SU-DHL-6 (cell line): ENCODE data around the gene MTHFSD.

Experiments used
- H2AFZ ChIP-seq: fragments of 200-600 bp; sonication (generic); 2 replicates; pipeline ENCODE4 v1.6.1; 2014; ENCODE audit warnings: low read depth, mild to moderate bottlenecking, moderate library complexity, mixed read lengths, antibody characterized with exemption, low read length; ENCODE audit not compliant: severe bottlenecking
- H3F3A ChIP-seq: fragments of 200-600 bp; shearing (Covaris generic); 2 replicates; pipeline ENCODE4 v1.6.0; 2016; ENCODE audit warnings: antibody characterized with exemption, mild to moderate bottlenecking; ENCODE audit not compliant: insufficient read depth
- H3K27ac ChIP-seq: fragments of 200-600 bp; sonication (generic); 2 replicates; pipeline ENCODE4 v1.5.1; 2016; ENCODE audit warnings: low read depth, mild to moderate bottlenecking, low read length, moderate library complexity, mixed read lengths
- H3K27me3 ChIP-seq: fragments of 200-600 bp; sonication (generic), shearing (Covaris generic); 2 replicates; pipeline ENCODE4 v1.6.0; 2014; ENCODE audit warnings: mild to moderate bottlenecking, low read length
- H3K36me3 ChIP-seq: fragments of 200-600 bp; sonication (generic); 2 replicates; pipeline ENCODE4 v1.6.1; 2014; ENCODE audit warnings: mild to moderate bottlenecking, low read length, mixed read lengths
- H3K4me2 ChIP-seq: fragments of 300-600, 200-600 bp; shearing (Covaris generic), sonication (generic); 2 replicates; pipeline ENCODE4 v1.6.0; 2014; ENCODE audit warnings: low read length, low read depth, mild to moderate bottlenecking; ENCODE audit not compliant: poor library complexity, severe bottlenecking
- H3K4me3 ChIP-seq: fragments of 200-600 bp; sonication (generic); 2 replicates; pipeline ENCODE4 v1.5.1; 2014; ENCODE audit warnings: antibody characterized with exemption, low read length, mild to moderate bottlenecking, mixed read lengths; ENCODE audit not compliant: insufficient read depth, poor library complexity, severe bottlenecking
- H3K79me2 ChIP-seq: fragments of 200-600 bp; sonication (generic); 2 replicates; pipeline ENCODE4 v1.6.1; 2014; ENCODE audit warnings: mild to moderate bottlenecking, low read length, moderate library complexity; ENCODE audit not compliant: insufficient read depth
- H3K9ac ChIP-seq: fragments of 200-600 bp; sonication (generic); 2 replicates; pipeline ENCODE4 v1.7.0; 2014; ENCODE audit warnings: mild to moderate bottlenecking, low read length
- H3K9me2 ChIP-seq: fragments of 200-600 bp; sonication (generic); replicated peaks from 2 replicates; pipeline ENCODE4 v1.6.1; 2014; ENCODE audit warnings: low read length; ENCODE audit not compliant: insufficient read depth
- H3K9me3 ChIP-seq: fragments of 200-600 bp; sonication (generic); 2 replicates; pipeline ENCODE4 v1.6.1; 2014; ENCODE audit warnings: low read length, mixed read lengths; ENCODE audit not compliant: insufficient read depth
- H4K20me1 ChIP-seq: fragments of 200-600 bp; sonication (generic); 2 replicates; pipeline ENCODE4 v1.6.1; 2014; ENCODE audit warnings: low read depth, mild to moderate bottlenecking, antibody characterized with exemption, low read length, moderate library complexity, mixed read lengths
- CTCF ChIP-seq: fragments of 200-600 bp; sonication (generic); IDR thresholded peaks from one replicate; pipeline ENCODE4 v1.5.1; 2017; ENCODE audit warnings: antibody characterized with exemption, mild to moderate bottlenecking, low read length, moderate library complexity; ENCODE audit not compliant: insufficient read depth, poor library complexity, severe bottlenecking
- EZH2phosphoT487 ChIP-seq: fragments of 200-600 bp; sonication (generic), shearing (Covaris generic); conservative IDR thresholded peaks from 2 replicates; pipeline ENCODE4 v1.6.1; 2018; ENCODE audit warnings: mild to moderate bottlenecking, antibody characterized with exemption, low read length, moderate library complexity, mixed read lengths

Gene MTHFSD

GRCh38 chr16:86566601-86566965 lies 11.5 kb upstream of the MTHFSD start, which contains the start of gene FOXC2:
FOXC2 (plus strand) TSS chr16:86566829; CDS start chr16:86567336, 507 bp downstream.
- no peak within 1 kb of the TSS for H3K4me2 ChIP-seq
- no peak within 1 kb of the TSS for H2AFZ ChIP-seq
- H3K36me3 ChIP-seq: no peaks in the 10 kb centered on the region
- no peaks in the 10 kb centered on the region for H4K20me1 ChIP-seq
- H3K9me3 ChIP-seq: no peaks in the 10 kb centered on the region
- no peak within 1 kb of the TSS for H3K27ac ChIP-seq
- no peaks in the 10 kb centered on the region for H3K27me3 ChIP-seq
- H3K9me2 ChIP-seq: no peaks in the 10 kb centered on the region
- TF ChIP-seq EZH2phosphoT487 (no peak), CTCF (no peak)
- H3K9ac ChIP-seq: no peak within 1 kb of the TSS
- H3F3A ChIP-seq: 0 out of 2 replicates have a peak, but pooled peaks cover 4% of the 10 kb centered on the region
- no peak within 1 kb of the TSS for H3K4me3 ChIP-seq
- H3K79me2 ChIP-seq: no peaks in the 10 kb centered on the region

DNA sequence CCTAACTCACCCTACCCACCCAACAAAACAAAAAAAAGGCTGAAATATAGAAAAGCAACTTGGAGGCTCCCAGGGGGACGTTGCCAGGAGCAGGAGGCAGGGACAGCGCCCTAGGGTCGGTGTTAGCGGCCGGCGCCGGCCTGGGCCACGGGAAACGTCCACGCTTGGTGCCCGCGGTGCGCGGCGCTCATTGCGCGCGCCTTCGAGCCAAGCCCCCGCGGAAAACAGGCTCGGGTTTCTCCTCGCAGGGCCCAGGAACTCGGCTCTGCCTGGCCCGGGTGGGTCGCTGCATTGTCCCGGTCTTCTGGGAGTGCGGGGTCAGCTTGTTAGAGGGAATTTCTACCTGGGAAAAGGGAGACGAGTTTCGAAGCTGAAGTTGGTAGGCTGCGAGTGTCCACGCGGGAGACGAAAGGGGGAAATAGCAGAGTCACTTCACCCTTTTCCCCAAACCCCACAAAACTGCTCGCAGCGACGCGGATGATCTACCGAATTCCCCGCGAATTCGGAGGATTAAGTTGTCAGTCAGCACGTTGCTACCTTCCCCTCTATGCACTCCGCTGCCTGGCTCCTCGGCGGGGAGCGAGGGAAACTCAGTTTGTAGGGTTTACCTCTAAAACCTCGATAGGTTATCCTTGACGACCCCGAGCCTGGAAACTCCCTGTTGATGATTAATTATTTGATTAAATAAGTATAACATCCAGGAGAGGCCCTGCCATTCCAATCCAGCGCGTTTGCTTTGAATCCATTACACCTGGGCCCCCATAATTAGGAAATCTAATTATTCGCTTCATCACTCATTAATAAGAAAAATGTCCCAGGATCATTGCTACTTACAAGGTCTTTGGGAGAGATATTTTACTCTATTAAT lies 10.8 kb upstream of the MTHFSD start:
- Histone ChIP-seq H3F3A (0 out of 2 replicates have a peak, but pooled peaks cover 4% of the 10 kb centered on the region), H3K36me3 (no peaks in the 10 kb centered on the region), H3K4me3 (no peak overlapping the region), H4K20me1 (no peaks in the 10 kb centered on the region), H3K9me2 (no peaks in the 10 kb centered on the region), H3K79me2 (no peaks in the 10 kb centered on the region), H3K9ac (no peak overlapping the region), H3K27ac (no peak overlapping the region), H3K27me3 (no peaks in the 10 kb centered on the region), H3K4me2 (no peak overlapping the region), H3K9me3 (no peaks in the 10 kb centered on the region), H2AFZ (no peak overlapping the region)
- TF ChIP-seq EZH2phosphoT487 (no peak), CTCF (no peak)

DNA sequence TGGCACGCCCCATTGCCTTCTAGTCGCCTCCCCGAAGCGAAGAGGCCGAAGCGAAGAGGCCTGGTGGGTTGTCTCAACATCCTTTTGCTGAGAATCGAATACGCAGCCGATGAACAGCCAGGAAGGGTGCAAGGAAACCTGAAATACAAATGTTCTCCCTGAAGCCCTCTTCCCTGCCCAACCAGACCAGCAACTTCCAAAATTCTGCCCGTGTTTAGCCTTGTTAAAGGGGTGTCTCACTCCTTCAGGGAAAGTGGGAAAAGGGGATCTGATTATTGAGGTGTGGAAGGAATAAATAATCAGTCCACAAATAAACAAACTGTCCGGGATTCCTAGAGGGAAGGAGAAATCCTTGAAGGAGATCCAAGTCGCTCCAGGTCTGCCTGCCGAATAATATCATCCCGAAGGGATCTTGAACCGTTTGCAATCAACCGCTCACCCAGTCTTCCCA lies 10.2 kb upstream of the MTHFSD start:
- no peak overlapping the region for H3K4me2 ChIP-seq

More for the DNA sequence above, 10.2 kb upstream of the MTHFSD start:
- H3K4me3 ChIP-seq: no peak overlapping the region
- 0 out of 2 replicates have a peak, but pooled peaks cover 4% of the 10 kb centered on the region for H3F3A ChIP-seq
- no peaks in the 10 kb centered on the region for H3K9me3 ChIP-seq
- H3K36me3 ChIP-seq: no peaks in the 10 kb centered on the region
- no peak overlapping the region for H3K27ac ChIP-seq
- H2AFZ ChIP-seq: no peak overlapping the region
- TF ChIP-seq EZH2phosphoT487 (no peak), CTCF (no peak)
- H3K9ac ChIP-seq: no peak overlapping the region
- no peaks in the 10 kb centered on the region for H3K9me2 ChIP-seq
- H3K79me2 ChIP-seq: no peaks in the 10 kb centered on the region
- no peaks in the 10 kb centered on the region for H4K20me1 ChIP-seq
- H3K27me3 ChIP-seq: no peaks in the 10 kb centered on the region
